ENCODE data around the gene PHACTR3. TPM values are rescaled to one million over a fixed set of nuclear protein-coding genes. Genes with fewer than 3 reads are reported as not detected.

Gene PHACTR3
- polyA plus RNA-seq, 1 donor (not counting 4 experiments of a cell fraction or from before 2014, with no cell fraction given) = 2.6 TPM

DNA sequence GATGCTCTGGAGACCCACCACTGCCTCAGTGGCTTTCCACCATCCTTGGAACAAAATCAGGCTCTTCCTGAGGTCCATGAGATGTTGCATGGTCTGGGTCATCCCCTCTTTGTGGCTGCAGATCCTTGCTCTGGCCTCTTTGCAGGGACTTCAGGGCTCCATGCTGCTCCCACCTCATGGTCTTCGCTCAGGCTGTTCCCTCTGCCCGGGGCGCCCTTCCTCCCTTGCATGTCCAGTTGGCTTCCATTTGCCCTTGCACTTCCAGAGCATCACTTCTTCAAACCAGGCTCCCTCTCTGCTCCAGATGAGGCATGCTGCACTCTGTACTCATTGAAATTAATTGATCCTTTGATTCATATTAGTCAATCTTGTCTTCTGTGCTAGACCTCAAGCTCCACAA lies 4.4 kb upstream of the PHACTR3 start:
- FAIRE-seq (no peak), DNase-seq (ENCODE audit: low read depth, low spot score) (no peak)
- Histone ChIP-seq H4K20me1 (ENCODE audit: control insufficient read depth, extremely low read depth, insufficient read depth, low read length) (peaks cover 3% of the 10 kb centered on the region), H3K27ac (ENCODE audit: control insufficient read depth, insufficient read depth, low read length) (no peak overlapping the region), H3K4me2 (ENCODE audit: control insufficient read depth, extremely low read depth, insufficient read depth, low read depth, low read length) (no peak overlapping the region), H3K36me3 (ENCODE audit: control insufficient read depth in 2 of 2, extremely low read depth in 1 of 2, insufficient read depth in 2 of 2, low read length in 2 of 2) (no peaks in the 10 kb centered on the region), H3K79me2 (ENCODE audit: control insufficient read depth, insufficient read depth, low read length) (no peaks in the 10 kb centered on the region), H3K9ac (ENCODE audit: control insufficient read depth, extremely low read depth, insufficient read depth, low read length) (no peak overlapping the region), H3K9me3 (ENCODE audit: control insufficient read depth, low read depth, low read length) (no peaks in the 10 kb centered on the region), H3K4me3 (ENCODE audit: control insufficient read depth in 2 of 3, extremely low read depth in 1 of 3, insufficient read depth in 2 of 3, low read depth in 1 of 3, low read length in 3 of 3) (no peak overlapping the region), H3K27me3 (ENCODE audit: control insufficient read depth, extremely low read depth, insufficient read depth, low read length) (peaks cover 19% of the 10 kb centered on the region), H3K4me1 (ENCODE audit: control insufficient read depth, extremely low read depth, insufficient read depth, low read length) (no peaks in the 10 kb centered on the region), H3K9me1 (ENCODE audit: control insufficient read depth, extremely low read depth, insufficient read depth, low read length) (no peaks in the 10 kb centered on the region), H2AFZ (ENCODE audit: control insufficient read depth, low read length) (no peak overlapping the region)
- dilution Hi-C loops (cut with MboI; ENCODE audit: extremely low pct_ligation_motif_present, low sequenced_read_pairs) = no loop called here
- no peak for TF ChIP-seq EZH2 (IDR thresholded peaks at IDR 0.05; ENCODE audit: low read length)
- TF ChIP-seq, protein P1, sequence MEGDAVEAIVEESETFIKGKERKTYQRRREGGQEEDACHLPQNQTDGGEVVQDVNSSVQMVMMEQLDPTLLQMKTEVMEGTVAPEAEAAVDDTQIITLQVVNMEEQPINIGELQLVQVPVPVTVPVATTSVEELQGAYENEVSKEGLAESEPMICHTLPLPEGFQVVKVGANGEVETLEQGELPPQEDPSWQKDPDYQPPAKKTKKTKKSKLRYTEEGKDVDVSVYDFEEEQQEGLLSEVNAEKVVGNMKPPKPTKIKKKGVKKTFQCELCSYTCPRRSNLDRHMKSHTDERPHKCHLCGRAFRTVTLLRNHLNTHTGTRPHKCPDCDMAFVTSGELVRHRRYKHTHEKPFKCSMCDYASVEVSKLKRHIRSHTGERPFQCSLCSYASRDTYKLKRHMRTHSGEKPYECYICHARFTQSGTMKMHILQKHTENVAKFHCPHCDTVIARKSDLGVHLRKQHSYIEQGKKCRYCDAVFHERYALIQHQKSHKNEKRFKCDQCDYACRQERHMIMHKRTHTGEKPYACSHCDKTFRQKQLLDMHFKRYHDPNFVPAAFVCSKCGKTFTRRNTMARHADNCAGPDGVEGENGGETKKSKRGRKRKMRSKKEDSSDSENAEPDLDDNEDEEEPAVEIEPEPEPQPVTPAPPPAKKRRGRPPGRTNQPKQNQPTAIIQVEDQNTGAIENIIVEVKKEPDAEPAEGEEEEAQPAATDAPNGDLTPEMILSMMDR (optimal IDR thresholded peaks at IDR 0.05 in 1 of 3, IDR thresholded peaks at IDR 0.05 in 1 of 3, conservative IDR thresholded peaks at IDR 0.05 in 1 of 3; ENCODE audit: extremely low read depth in 1 of 3, insufficient read depth in 2 of 3, low read length in 3 of 3) = no peak

- peaks cover 23% of the 10 kb centered on the region for H3K27me3 ChIP-seq (ENCODE audit: control insufficient read depth, extremely low read depth, insufficient read depth, low read length)
Measured at GRCh38 chr20:59600472-59600871, 3.9 kb upstream of the PHACTR3 start.

GRCh38 chr20:59602546-59603080 lies 1.7 kb upstream of the PHACTR3 start:
- Histone ChIP-seq H3K36me3 (ENCODE audit: control insufficient read depth in 2 of 2, extremely low read depth in 1 of 2, insufficient read depth in 2 of 2, low read length in 2 of 2) (no peaks in the 10 kb centered on the region), H3K4me2 (ENCODE audit: control insufficient read depth, extremely low read depth, insufficient read depth, low read depth, low read length) (no peak overlapping the region), H4K20me1 (ENCODE audit: control insufficient read depth, extremely low read depth, insufficient read depth, low read length) (peaks cover 3% of the 10 kb centered on the region), H2AFZ (ENCODE audit: control insufficient read depth, low read length) (no peak overlapping the region), H3K79me2 (ENCODE audit: control insufficient read depth, insufficient read depth, low read length) (no peaks in the 10 kb centered on the region), H3K9me1 (ENCODE audit: control insufficient read depth, extremely low read depth, insufficient read depth, low read length) (no peaks in the 10 kb centered on the region), H3K9me3 (ENCODE audit: control insufficient read depth, low read depth, low read length) (no peaks in the 10 kb centered on the region), H3K4me1 (ENCODE audit: control insufficient read depth, extremely low read depth, insufficient read depth, low read length) (no peaks in the 10 kb centered on the region), H3K27ac (ENCODE audit: control insufficient read depth, insufficient read depth, low read length) (no peak overlapping the region), H3K4me3 (ENCODE audit: control insufficient read depth in 2 of 3, extremely low read depth in 1 of 3, insufficient read depth in 2 of 3, low read depth in 1 of 3, low read length in 3 of 3) (no peak overlapping the region), H3K9ac (ENCODE audit: control insufficient read depth, extremely low read depth, insufficient read depth, low read length) (no peak overlapping the region), H3K27me3 (ENCODE audit: control insufficient read depth, extremely low read depth, insufficient read depth, low read length) (peaks cover 41% of the 10 kb centered on the region)
- dilution Hi-C loops (cut with MboI; ENCODE audit: extremely low pct_ligation_motif_present, low sequenced_read_pairs) = no loop called here
- FAIRE-seq = no peak
- no peak for DNase-seq (ENCODE audit: low read depth, low spot score)
- TF ChIP-seq, protein P1 (optimal IDR thresholded peaks at IDR 0.05 in 1 of 3, IDR thresholded peaks at IDR 0.05 in 1 of 3, conservative IDR thresholded peaks at IDR 0.05 in 1 of 3; ENCODE audit: extremely low read depth in 1 of 3, insufficient read depth in 2 of 3, low read length in 3 of 3) = no peak
- TF ChIP-seq EZH2 (IDR thresholded peaks at IDR 0.05; ENCODE audit: low read length) = no peak

More at GRCh38 chr20:59600472-59600871, 3.9 kb upstream of the PHACTR3 start:
- H3K4me3 ChIP-seq (ENCODE audit: control insufficient read depth in 2 of 3, extremely low read depth in 1 of 3, insufficient read depth in 2 of 3, low read depth in 1 of 3, low read length in 3 of 3) = no peak overlapping the region
- H3K9ac ChIP-seq (ENCODE audit: control insufficient read depth, extremely low read depth, insufficient read depth, low read length) = no peak overlapping the region
- dilution Hi-C loops (cut with MboI; ENCODE audit: extremely low pct_ligation_motif_present, low sequenced_read_pairs) = no loop called here
- peaks cover 3% of the 10 kb centered on the region for H4K20me1 ChIP-seq (ENCODE audit: control insufficient read depth, extremely low read depth, insufficient read depth, low read length)
- H3K9me3 ChIP-seq (ENCODE audit: control insufficient read depth, low read depth, low read length) = no peaks in the 10 kb centered on the region
- H3K27ac ChIP-seq (ENCODE audit: control insufficient read depth, insufficient read depth, low read length) = no peak overlapping the region
- H3K9me1 ChIP-seq (ENCODE audit: control insufficient read depth, extremely low read depth, insufficient read depth, low read length) = no peaks in the 10 kb centered on the region
- H3K4me2 ChIP-seq (ENCODE audit: control insufficient read depth, extremely low read depth, insufficient read depth, low read depth, low read length) = no peak overlapping the region
- DNase-seq (ENCODE audit: low read depth, low spot score) (no peak), FAIRE-seq (no peak)
- no peaks in the 10 kb centered on the region for H3K36me3 ChIP-seq (ENCODE audit: control insufficient read depth in 2 of 2, extremely low read depth in 1 of 2, insufficient read depth in 2 of 2, low read length in 2 of 2)
- no peak overlapping the region for H2AFZ ChIP-seq (ENCODE audit: control insufficient read depth, low read length)
- H3K4me1 ChIP-seq (ENCODE audit: control insufficient read depth, extremely low read depth, insufficient read depth, low read length) = no peaks in the 10 kb centered on the region
- no peak for TF ChIP-seq EZH2 (IDR thresholded peaks at IDR 0.05; ENCODE audit: low read length)
- H3K79me2 ChIP-seq (ENCODE audit: control insufficient read depth, insufficient read depth, low read length) = no peaks in the 10 kb centered on the region
